ENCODE data around the gene LSM2.

Gene LSM2

GRCh38 chr6:31796993-31797385, 9.8 kb downstream of the LSM2 start:
- Histone ChIP-seq H3K4me2 (ENCODE audit: insufficient read depth, low read length, poor library complexity, severe bottlenecking) (no peak overlapping the region), H2BK5ac (ENCODE audit: low read length) (no peak overlapping the region), H2BK120ac (ENCODE audit: low read depth, low read length) (no peak overlapping the region), H3K79me1 (ENCODE audit: low read depth, low read length) (no peaks in the 10 kb centered on the region), H3K4me3 (ENCODE audit: low read length in 2 of 2) (no peak overlapping the region), H2BK12ac (ENCODE audit: low read length) (no peak overlapping the region), H2AFZ (ENCODE audit: low read length) (no peak overlapping the region), H3K9ac (ENCODE audit: low read depth, low read length, poor library complexity) (no peak overlapping the region), H3K14ac (ENCODE audit: low read length) (no peak overlapping the region), H2BK15ac (ENCODE audit: low read length) (no peak overlapping the region), H3K36me3 (replicated peaks in 1 of 2; ENCODE audit: control insufficient read depth in 2 of 2, insufficient read depth in 2 of 2, low read length in 2 of 2) (peaks cover 13 to 61% of the 10 kb centered on the region in 2 donors), H4K8ac (ENCODE audit: low read depth, low read length) (no peak overlapping the region), H2AK5ac (ENCODE audit: low read depth, low read length) (no peak overlapping the region), H3K27me3 (ENCODE audit: control insufficient read depth in 3 of 3, insufficient read depth in 3 of 3, low read depth in 1 of 3, low read length in 3 of 3) (no peaks in the 10 kb centered on the region), H3K23ac (ENCODE audit: low read depth, low read length, poor library complexity) (no peak overlapping the region), H3K27ac (replicated peaks; ENCODE audit: low read length) (no peak overlapping the region), H3K18ac (ENCODE audit: low read length) (no peak overlapping the region), H4K91ac (ENCODE audit: low read depth, low read length, poor library complexity) (no peak overlapping the region), H3K4ac (ENCODE audit: low read length) (no peak overlapping the region), H3K4me1 (ENCODE audit: control insufficient read depth in 2 of 2, insufficient read depth in 1 of 2, low read depth in 1 of 2, low read length in 2 of 2) (peaks cover 0 to 5% of the 10 kb centered on the region in 2 donors), H3K9me3 (replicated peaks in 1 of 2; ENCODE audit: control insufficient read depth in 2 of 2, insufficient read depth in 1 of 2, low read depth in 1 of 2, low read length in 2 of 2) (no peaks in the 10 kb centered on the region)
- DNase-seq (ENCODE audit: low spot score) = no peak
- WGBS, 2 donors (ENCODE audit: extremely low coverage in 2 of 2, insufficient read length in 2 of 2, insufficient replicate concordance in 1 of 2) = no CpG with 5 or more reads among the region's 2 CpGs

GRCh38 chr6:31795616-31796298, 11.0 kb downstream of the LSM2 start, which contains the start of gene VARS1:
VARS1 (minus strand) TSS chr6:31795752; CDS start chr6:31795217, 535 bp downstream.
- peak within 1 kb of the TSS; percentile 30 for H4K8ac ChIP-seq (ENCODE audit: low read depth, low read length)
- DNase-seq (ENCODE audit: low spot score) = peak; percentile 82
- peak within 1 kb of the TSS; percentile 77 to 87 for H3K4me3 ChIP-seq (ENCODE audit: low read length in 2 of 2)
- peak within 1 kb of the TSS; percentile 99 for H2BK5ac ChIP-seq (ENCODE audit: low read length)
- H2BK15ac ChIP-seq (ENCODE audit: low read length) = no peak within 1 kb of the TSS
- H3K4me1 ChIP-seq (ENCODE audit: control insufficient read depth in 2 of 2, insufficient read depth in 1 of 2, low read depth in 1 of 2, low read length in 2 of 2) = peaks cover 2 to 5% of the 10 kb centered on the region in 2 donors
- H2AK5ac ChIP-seq (ENCODE audit: low read depth, low read length) = peak within 1 kb of the TSS; percentile 83
- H2AFZ ChIP-seq (ENCODE audit: low read length) = peak within 1 kb of the TSS; percentile 95
- H3K18ac ChIP-seq (ENCODE audit: low read length) = peak within 1 kb of the TSS; percentile 99
- H3K27ac ChIP-seq (replicated peaks; ENCODE audit: low read length) = peak within 1 kb of the TSS; percentile 91
- peak within 1 kb of the TSS; percentile 79 for H4K91ac ChIP-seq (ENCODE audit: low read depth, low read length, poor library complexity)
- H3K79me1 ChIP-seq (ENCODE audit: low read depth, low read length) = no peaks in the 10 kb centered on the region
- H3K9ac ChIP-seq (ENCODE audit: low read depth, low read length, poor library complexity) = peak within 1 kb of the TSS; percentile 96
- H3K9me3 ChIP-seq (replicated peaks in 1 of 2; ENCODE audit: control insufficient read depth in 2 of 2, insufficient read depth in 1 of 2, low read depth in 1 of 2, low read length in 2 of 2) = no peaks in the 10 kb centered on the region
- H3K4ac ChIP-seq (ENCODE audit: low read length) = no peak within 1 kb of the TSS
- peak within 1 kb of the TSS; percentile 71 for H3K14ac ChIP-seq (ENCODE audit: low read length)
- no CpG with 5 or more reads among the region's 75 CpGs for WGBS, 2 donors (ENCODE audit: extremely low coverage in 2 of 2, insufficient read length in 2 of 2, insufficient replicate concordance in 1 of 2)
- H2BK12ac ChIP-seq (ENCODE audit: low read length) = no peak within 1 kb of the TSS
- H2BK120ac ChIP-seq (ENCODE audit: low read depth, low read length) = no peak within 1 kb of the TSS
- no peaks in the 10 kb centered on the region for H3K27me3 ChIP-seq (ENCODE audit: control insufficient read depth in 3 of 3, insufficient read depth in 3 of 3, low read depth in 1 of 3, low read length in 3 of 3)
- H3K4me2 ChIP-seq (ENCODE audit: insufficient read depth, low read length, poor library complexity, severe bottlenecking) = peak within 1 kb of the TSS; percentile 98
- peaks cover 17 to 62% of the 10 kb centered on the region in 2 donors for H3K36me3 ChIP-seq (replicated peaks in 1 of 2; ENCODE audit: control insufficient read depth in 2 of 2, insufficient read depth in 2 of 2, low read length in 2 of 2)
- H3K23ac ChIP-seq (ENCODE audit: low read depth, low read length, poor library complexity) = peak within 1 kb of the TSS; percentile 99

GRCh38 chr6:31794866-31795615, 11.7 kb downstream of the LSM2 start:
- H2BK120ac ChIP-seq (ENCODE audit: low read depth, low read length) = no peak overlapping the region
- no CpG with 5 or more reads among the region's 44 CpGs for WGBS, 2 donors (ENCODE audit: extremely low coverage in 2 of 2, insufficient read length in 2 of 2, insufficient replicate concordance in 1 of 2)
- DNase-seq (ENCODE audit: low spot score) = peak; percentile 27
- peak overlapping the region; percentile 30 for H4K8ac ChIP-seq (ENCODE audit: low read depth, low read length)
- peak overlapping the region; percentile 91 for H3K27ac ChIP-seq (replicated peaks; ENCODE audit: low read length)
- no peak overlapping the region for H2BK12ac ChIP-seq (ENCODE audit: low read length)
- H3K9ac ChIP-seq (ENCODE audit: low read depth, low read length, poor library complexity) = peak overlapping the region; percentile 96
- peak overlapping the region; percentile 98 for H3K4me2 ChIP-seq (ENCODE audit: insufficient read depth, low read length, poor library complexity, severe bottlenecking)
- peak overlapping the region; percentile 99 for H3K23ac ChIP-seq (ENCODE audit: low read depth, low read length, poor library complexity)
- H3K27me3 ChIP-seq (ENCODE audit: control insufficient read depth in 3 of 3, insufficient read depth in 3 of 3, low read depth in 1 of 3, low read length in 3 of 3) = no peaks in the 10 kb centered on the region
- H3K4me1 ChIP-seq (ENCODE audit: control insufficient read depth in 2 of 2, insufficient read depth in 1 of 2, low read depth in 1 of 2, low read length in 2 of 2) = peaks cover 2 to 5% of the 10 kb centered on the region in 2 donors
- H2BK15ac ChIP-seq (ENCODE audit: low read length) = no peak overlapping the region
- H2AFZ ChIP-seq (ENCODE audit: low read length) = peak overlapping the region; percentile 95
- H3K18ac ChIP-seq (ENCODE audit: low read length) = peak overlapping the region; percentile 90
- H3K14ac ChIP-seq (ENCODE audit: low read length) = no peak overlapping the region
- peak overlapping the region; percentile 99 for H2BK5ac ChIP-seq (ENCODE audit: low read length)
- H3K4me3 ChIP-seq (ENCODE audit: low read length in 2 of 2) = peak overlapping the region; percentile 77 to 87
- H3K9me3 ChIP-seq (replicated peaks in 1 of 2; ENCODE audit: control insufficient read depth in 2 of 2, insufficient read depth in 1 of 2, low read depth in 1 of 2, low read length in 2 of 2) = no peaks in the 10 kb centered on the region
- peak overlapping the region; percentile 83 for H2AK5ac ChIP-seq (ENCODE audit: low read depth, low read length)
- peaks cover 18 to 65% of the 10 kb centered on the region in 2 donors for H3K36me3 ChIP-seq (replicated peaks in 1 of 2; ENCODE audit: control insufficient read depth in 2 of 2, insufficient read depth in 2 of 2, low read length in 2 of 2)
- peak overlapping the region; percentile 79 for H4K91ac ChIP-seq (ENCODE audit: low read depth, low read length, poor library complexity)
- no peaks in the 10 kb centered on the region for H3K79me1 ChIP-seq (ENCODE audit: low read depth, low read length)
- H3K4ac ChIP-seq (ENCODE audit: low read length) = no peak overlapping the region

GRCh38 chr6:31794294-31794865, 12.4 kb downstream of the LSM2 start:
- H3K23ac ChIP-seq (ENCODE audit: low read depth, low read length, poor library complexity) = no peak overlapping the region
- peaks cover 20 to 66% of the 10 kb centered on the region in 2 donors for H3K36me3 ChIP-seq (replicated peaks in 1 of 2; ENCODE audit: control insufficient read depth in 2 of 2, insufficient read depth in 2 of 2, low read length in 2 of 2)
- no peaks in the 10 kb centered on the region for H3K27me3 ChIP-seq (ENCODE audit: control insufficient read depth in 3 of 3, insufficient read depth in 3 of 3, low read depth in 1 of 3, low read length in 3 of 3)
- peak overlapping the region; percentile 98 for H3K4me2 ChIP-seq (ENCODE audit: insufficient read depth, low read length, poor library complexity, severe bottlenecking)
- no peak overlapping the region for H4K8ac ChIP-seq (ENCODE audit: low read depth, low read length)
- H3K4me3 ChIP-seq (ENCODE audit: low read length in 2 of 2) = peak overlapping the region; percentile 77 to 87
- no peak overlapping the region for H3K27ac ChIP-seq (replicated peaks; ENCODE audit: low read length)
- no peak overlapping the region for H2BK120ac ChIP-seq (ENCODE audit: low read depth, low read length)
- H3K4ac ChIP-seq (ENCODE audit: low read length) = no peak overlapping the region
- no peak overlapping the region for H3K14ac ChIP-seq (ENCODE audit: low read length)
- H2BK5ac ChIP-seq (ENCODE audit: low read length) = peak overlapping the region; percentile 99
- WGBS, 2 donors (ENCODE audit: extremely low coverage in 2 of 2, insufficient read length in 2 of 2, insufficient replicate concordance in 1 of 2) = no CpG with 5 or more reads among the region's 7 CpGs
- H3K4me1 ChIP-seq (ENCODE audit: control insufficient read depth in 2 of 2, insufficient read depth in 1 of 2, low read depth in 1 of 2, low read length in 2 of 2) = peaks cover 2 to 5% of the 10 kb centered on the region in 2 donors
- no peak for DNase-seq (ENCODE audit: low spot score)
- H3K9me3 ChIP-seq (replicated peaks in 1 of 2; ENCODE audit: control insufficient read depth in 2 of 2, insufficient read depth in 1 of 2, low read depth in 1 of 2, low read length in 2 of 2) = no peaks in the 10 kb centered on the region
- no peak overlapping the region for H4K91ac ChIP-seq (ENCODE audit: low read depth, low read length, poor library complexity)
- peak overlapping the region; percentile 95 for H2AFZ ChIP-seq (ENCODE audit: low read length)
- peak overlapping the region; percentile 96 for H3K9ac ChIP-seq (ENCODE audit: low read depth, low read length, poor library complexity)
- H3K79me1 ChIP-seq (ENCODE audit: low read depth, low read length) = no peaks in the 10 kb centered on the region
- H2BK12ac ChIP-seq (ENCODE audit: low read length) = no peak overlapping the region
- peak overlapping the region; percentile 39 for H3K18ac ChIP-seq (ENCODE audit: low read length)
- H2BK15ac ChIP-seq (ENCODE audit: low read length) = no peak overlapping the region
- peak overlapping the region; percentile 21 for H2AK5ac ChIP-seq (ENCODE audit: low read depth, low read length)
